Upper lobe of left lung (tissue), 4 donors: ENCODE data around the gene ELP4.
"Not testable (repeated sequence)": the region's sequence is repeated elsewhere in the genome, so short reads cannot be mapped to it uniquely, and the experiment has no call there.

Source experiments
- EP300 ChIP-seq, 4 donors: sonication (generic); formaldehyde crosslinking; IDR thresholded peaks; one replicate each; pipeline ENCODE4 v1.5.1; 2017; ENCODE audit warnings: antibody characterized with exemption in 4 of 4, control low read depth in 2 of 4
- POLR2A ChIP-seq, 4 donors: fragments of 450-650 bp; IDR thresholded peaks; one replicate each; pipeline ENCODE4 v1.5.1; 2016 to 2017; ENCODE audit warnings: antibody characterized with exemption in 4 of 4, mild to moderate bottlenecking in 2 of 4

GRCh38 chr11:31574133-31574532 lies 64.6 kb downstream of the ELP4 start:
- TF ChIP-seq EP300, POLR2A (IDR thresholded peaks at IDR 0.05): not testable (repeated sequence)
